GM19395 (cell line): ENCODE results near the gene STIP1.
"Not testable (repeated sequence)": the region's sequence is repeated elsewhere in the genome, so short reads cannot be mapped to it uniquely, and the experiment has no call there.

Experiments used
- ATAC-seq: cut with Tn5 transposase; IDR thresholded peaks from one replicate; pipeline ENCODE4 v1.9.1; 2021; ENCODE audit warnings: mild to moderate bottlenecking, moderate library complexity; ENCODE audit not compliant: unreplicated experiment

The STIP1 gene

DNA sequence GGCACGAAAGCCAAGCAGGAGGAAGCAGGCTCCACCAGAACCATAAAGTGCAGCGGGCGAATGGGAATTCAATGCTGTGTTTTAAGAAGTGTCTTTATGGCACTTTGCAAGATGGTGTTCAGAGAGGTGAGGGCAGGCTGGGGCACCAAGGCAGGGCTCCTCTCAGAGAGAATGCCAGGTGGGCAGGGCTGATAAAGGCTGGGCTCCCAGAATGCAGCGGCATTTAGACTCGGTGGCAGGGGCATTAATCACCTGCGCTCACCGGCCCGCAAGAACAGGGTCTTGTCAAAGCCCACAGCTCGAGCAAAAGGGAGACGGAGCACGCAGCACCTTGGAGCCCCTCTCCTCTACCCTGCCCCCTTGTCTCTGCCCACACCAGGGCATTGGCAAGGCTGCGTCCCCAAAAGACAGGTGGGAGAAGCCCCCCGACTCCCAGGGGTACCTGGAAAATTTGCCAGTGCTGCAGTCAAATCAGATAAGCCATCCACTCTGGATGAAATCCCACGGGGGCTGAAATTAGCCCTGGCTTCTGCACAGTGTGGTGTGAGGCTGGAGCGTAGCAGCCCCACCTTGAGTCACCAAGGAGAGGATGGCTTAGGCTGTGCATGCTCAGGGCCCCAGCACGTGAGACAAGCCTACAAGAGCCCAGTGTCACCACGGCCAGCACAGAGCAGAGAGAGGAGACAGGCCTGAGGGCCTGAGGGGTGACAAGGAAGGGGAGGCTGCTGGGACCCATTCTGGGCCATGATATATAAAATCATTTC, 28.2 kb upstream of the STIP1 start:
- ATAC-seq, result no peak

DNA sequence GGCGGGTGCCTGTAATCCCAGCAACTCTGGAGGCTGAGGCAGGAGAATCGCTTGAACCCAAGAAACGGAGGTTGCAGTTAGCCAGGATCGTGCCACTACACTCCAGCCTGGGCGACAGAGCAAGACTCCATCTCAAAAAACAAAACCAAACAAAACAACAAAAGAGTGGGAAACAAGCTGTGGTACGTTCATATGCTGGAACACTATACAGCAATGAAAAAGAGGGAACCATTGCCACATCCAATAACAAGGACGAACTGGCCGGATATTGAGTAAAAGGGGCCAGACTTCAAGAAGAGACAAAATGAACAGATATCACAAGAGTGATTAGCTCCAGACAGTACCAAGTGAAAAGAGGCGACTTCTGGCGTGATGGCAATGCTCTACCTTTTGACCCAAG, 24.9 kb upstream of the STIP1 start:
- no peak for ATAC-seq

DNA sequence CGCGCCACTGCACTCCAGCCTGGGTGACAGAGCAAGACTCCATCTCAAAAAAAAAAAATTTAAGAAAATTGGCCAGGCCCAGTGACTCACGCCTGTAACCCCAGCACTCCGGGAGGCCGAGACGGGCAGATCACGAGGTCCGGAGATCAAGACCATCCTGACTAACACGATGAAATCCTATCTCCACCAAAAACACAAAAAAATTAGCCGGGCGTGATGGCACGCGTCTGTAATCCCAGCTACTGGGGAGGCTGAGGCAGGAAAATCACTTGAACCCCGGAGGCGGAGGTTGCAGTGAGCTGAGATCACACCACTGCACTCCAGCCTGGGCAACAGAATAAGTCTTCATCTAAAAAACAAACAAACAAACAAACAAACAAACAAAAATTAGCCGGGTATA, 23.2 kb upstream of the STIP1 start:
- not testable (repeated sequence) for ATAC-seq

DNA sequence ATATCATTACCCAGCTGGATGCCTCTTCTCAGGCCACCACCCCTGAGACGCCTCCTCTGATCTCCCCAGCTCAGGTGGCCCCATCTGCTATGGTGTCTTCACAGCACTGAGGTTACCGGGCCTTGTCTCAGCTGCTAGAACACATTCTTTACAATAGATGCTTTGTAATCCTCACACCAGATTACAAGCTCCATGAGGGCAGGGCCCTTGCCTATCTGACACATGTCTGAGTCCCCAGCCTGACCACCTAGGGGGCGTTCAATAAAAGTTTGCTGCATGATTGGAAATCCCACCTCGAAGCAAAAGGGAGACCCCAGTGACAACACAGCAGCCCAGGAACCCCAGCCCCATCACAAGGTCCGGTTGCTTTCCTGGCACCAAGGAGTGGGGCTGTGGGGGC, 22.0 kb upstream of the STIP1 start:
- ATAC-seq, result no peak

DNA sequence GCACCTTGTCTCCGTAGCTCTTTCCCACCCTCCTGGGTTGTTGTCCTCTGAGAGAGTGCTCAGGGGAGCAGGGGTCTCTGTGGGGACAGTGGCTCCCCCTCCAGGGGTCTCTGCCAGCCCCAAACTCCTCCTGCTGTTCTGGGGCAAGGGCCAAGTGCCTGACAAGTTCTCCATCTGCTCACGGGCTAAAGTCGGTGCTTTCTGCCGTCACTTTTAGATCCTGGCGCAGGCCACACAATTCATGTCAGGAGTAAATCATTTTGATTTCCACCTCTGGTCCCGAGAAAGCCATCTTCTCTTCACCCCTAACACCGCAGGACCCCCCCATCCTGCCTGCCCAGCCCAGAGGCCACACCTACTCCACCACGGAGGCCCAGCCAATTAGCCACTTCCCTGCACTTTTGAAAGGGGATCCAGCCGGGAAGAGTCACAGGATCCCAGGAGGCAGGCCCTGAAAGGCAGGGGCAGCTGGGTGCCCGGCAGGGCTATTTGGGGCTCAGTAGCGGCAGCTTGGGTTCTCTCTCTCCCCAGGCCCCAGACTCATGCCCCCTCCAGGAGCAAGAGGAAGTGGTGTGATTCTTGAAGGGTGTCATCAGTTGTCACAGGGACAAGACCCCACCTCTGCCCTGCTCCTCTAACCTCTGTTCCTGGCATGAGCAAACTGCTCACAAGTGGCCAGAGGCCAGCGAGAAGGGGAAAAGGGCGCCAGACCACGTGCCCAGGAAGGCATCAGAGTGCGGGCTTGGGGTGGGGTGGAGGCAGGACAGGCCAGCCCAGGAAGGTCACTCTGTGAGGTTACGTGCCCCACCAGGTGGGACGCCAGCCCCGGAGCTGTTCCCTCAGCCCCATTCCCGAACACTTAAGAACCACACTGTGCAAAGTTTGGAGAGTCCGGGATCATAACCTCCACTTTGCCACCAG, 21.3 kb upstream of the STIP1 start:
- no peak for ATAC-seq

DNA sequence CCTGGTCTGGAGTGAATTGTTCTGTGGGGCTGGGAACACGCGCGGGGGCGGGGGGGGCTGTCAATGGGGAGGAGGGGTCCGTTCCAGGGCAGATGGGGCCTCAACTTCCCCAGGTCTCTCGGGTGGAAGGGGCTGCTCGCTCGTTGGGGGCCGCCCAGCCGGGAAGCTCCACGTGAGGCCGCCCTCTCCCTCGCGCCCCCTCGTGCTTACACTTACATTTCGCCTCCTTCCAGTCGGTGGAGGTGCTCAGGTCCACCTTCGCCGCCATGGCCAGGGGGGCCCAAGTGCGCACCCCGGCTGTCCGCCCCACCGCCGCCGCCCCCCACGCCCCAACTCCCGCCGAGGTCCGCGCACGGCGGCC, 20.5 kb upstream of the STIP1 start:
- peak; percentile 10 for ATAC-seq

DNA sequence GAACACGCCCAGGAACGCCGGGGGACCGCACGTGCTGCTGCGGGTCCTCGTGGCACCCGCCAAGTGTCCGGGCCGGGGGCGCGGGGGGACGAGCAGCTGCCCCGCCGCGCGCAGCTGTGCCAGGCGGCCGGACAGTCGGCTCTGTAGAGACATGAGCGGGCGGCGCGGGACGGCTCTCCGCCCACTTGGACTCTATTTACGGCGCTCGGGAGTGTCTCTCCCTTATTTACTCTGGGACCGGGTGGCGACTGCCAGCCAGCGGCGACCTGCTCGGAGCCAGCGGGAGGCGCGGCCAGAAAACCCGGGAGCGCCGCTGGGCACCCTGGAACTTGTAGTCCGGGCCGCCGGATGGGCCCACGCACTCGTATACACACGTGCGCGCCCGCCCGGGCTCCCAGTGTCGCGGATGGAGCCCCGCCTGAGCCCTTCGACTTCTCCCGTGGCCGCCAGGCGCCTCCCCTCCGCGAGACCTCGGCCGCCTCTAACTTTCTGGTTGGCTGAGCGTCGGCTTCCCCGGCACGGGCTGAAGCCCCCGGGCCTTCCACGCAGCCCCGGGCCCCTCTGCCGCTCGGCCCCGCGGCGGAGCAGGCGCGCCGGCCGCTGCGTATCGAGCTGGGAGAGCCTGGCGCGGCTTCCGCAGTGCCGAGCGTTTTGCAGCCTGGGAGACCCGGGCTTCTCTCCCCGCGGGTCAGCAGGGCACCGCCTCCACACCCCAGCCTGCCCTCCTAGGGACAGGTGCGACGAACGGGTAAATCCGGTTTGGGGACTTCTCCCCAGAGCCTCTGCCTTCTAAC, 19.9 kb upstream of the STIP1 start, which contains the start of gene MACROD1:
MACROD1 (minus strand) TSS at position 272 of the 794 bp plus-strand sequence; CDS start at position 153, 119 bp downstream.
- ATAC-seq, result peak; percentile 74

DNA sequence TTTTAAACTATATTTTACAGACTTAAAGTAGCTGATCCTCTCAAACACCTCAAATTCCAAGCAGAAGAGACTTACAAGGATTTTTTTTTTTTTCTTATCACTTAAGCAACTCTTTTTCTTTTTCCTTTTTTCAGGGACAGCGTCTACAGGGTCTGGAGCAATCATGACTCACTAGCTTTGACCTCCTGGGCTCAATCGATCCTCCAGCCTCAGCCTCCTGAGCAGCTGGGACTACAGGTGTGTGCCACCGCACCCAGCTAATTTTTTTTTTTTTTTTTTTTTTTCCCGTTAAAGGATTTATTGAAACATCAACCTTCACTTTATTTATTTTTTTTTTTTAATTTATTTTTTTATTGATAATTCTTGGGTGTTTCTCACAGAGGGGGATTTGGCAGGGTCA, 15.6 kb upstream of the STIP1 start:
- ATAC-seq, result no peak

DNA sequence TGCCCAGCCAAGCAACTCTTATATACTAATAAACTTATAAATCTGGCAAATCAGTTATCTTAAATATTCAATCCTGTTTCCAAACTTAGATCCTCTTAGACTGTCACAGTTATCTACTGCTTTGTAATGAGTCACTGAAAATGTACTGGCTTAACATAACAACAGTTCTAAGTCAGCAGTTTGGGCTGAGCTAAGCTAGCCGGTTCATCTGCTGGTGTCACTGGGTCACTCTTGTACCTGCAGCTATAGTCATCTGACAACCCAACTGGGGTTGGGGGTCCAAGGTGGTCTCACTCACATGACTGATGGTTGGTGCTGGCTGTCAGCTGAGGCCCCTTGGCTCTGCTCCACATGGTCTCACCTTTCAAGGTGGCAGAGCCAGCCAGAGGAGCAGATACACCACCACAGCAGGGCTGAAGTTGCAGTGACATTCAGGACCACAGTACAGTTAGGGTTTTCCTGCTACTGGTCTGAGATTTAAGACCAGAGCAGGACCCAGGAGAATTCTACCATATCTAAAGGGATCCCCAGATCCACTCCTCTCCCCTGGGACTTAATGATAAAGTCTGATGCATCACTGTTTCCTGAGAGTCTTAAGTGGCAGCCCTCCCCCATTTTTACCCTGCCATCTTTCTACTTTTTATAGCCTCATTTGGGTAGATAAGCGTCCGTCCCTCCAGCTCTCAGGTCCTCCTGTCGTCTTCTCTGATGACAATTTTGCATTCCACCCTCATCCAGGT, 12.2 kb upstream of the STIP1 start:
- no peak for ATAC-seq

DNA sequence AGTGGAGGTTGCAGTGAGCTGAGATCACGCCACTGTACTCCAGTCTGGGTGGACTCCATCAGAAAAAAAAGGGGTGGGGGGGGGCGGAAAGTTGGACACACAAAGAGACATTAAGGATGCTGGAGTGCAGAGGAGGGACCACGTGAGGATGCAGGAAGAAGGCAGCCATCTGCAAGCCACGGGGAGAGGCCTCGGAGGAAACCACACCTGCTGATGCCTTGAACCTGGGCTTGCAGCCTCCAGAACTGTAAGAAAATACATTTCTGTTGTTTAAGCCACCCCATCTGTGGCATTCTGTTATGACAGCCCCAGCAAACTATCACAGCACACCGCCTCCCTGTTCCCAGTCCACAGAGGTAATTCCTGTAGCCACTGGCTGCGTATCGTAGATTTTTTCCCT, 9.2 kb upstream of the STIP1 start:
- ATAC-seq, result no peak

DNA sequence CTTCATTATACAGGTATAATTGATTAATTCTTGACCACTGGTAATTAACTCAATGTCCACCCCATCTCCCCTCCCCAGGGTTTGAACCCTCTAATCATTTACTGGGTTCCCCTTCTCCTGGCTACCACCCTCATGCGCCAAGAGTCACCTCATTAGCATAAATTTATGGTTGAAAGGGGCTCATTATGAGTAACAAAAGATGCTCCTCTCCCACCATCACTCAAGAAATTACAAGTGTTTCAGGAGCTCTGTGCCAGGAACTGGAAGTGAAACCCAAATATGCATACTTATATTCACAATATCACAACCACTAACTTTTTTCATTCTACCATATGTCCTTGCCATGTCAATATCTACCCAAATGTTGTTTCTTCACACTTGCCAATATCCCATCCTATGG, 7.8 kb upstream of the STIP1 start:
- no peak for ATAC-seq

DNA sequence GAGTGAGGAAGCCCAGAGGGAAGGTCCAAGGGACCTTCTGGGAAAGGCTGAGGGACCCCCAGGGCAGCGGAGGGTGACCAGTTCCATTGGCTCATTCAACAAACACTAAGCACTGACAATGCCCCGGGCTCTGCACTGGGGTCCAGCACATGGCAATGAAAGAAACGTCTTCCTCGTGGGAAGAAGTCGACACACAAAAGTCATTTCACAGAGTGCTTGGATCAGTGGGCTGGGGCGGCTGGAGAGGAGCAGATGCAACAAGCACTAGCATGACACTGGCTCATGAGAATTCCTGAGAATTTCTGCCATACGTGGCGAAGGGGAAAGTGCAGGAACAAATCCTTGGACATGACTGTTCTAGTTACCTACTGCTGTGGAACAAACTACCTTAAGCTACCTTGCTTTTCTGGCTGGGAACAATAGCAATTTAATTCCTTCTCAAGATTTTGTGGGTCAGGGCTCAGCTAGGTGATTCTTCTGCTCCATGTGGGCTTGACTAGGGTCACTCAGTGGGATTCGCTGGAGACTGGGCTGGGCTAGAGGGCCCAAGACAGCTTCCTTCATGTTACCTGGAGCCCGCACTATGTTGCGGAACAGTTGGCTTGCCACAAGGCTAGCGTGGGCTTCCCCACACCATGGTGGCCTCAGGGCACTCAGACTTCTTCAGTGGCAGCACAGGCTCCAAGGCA, 6.9 kb upstream of the STIP1 start:
- no peak for ATAC-seq

DNA sequence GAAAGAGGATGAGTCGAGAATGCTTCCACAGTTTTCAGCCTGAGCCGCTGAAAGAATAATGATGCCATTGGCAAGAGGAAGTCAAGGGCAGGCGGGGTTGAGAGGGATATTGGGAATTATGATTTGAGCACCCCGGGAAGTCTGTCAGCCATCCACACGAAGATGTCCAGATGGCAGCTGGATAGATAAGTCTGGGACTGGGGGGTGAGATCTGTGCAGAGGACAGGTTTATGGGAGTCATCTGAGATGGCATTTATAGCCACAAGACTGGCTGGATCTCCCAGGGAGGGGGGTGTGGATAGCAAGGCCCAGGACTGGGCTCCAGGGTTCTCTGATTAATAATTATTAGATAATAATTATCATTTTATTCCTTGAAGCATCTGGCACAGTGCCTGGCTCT, 5.1 kb upstream of the STIP1 start:
- no peak for ATAC-seq

DNA sequence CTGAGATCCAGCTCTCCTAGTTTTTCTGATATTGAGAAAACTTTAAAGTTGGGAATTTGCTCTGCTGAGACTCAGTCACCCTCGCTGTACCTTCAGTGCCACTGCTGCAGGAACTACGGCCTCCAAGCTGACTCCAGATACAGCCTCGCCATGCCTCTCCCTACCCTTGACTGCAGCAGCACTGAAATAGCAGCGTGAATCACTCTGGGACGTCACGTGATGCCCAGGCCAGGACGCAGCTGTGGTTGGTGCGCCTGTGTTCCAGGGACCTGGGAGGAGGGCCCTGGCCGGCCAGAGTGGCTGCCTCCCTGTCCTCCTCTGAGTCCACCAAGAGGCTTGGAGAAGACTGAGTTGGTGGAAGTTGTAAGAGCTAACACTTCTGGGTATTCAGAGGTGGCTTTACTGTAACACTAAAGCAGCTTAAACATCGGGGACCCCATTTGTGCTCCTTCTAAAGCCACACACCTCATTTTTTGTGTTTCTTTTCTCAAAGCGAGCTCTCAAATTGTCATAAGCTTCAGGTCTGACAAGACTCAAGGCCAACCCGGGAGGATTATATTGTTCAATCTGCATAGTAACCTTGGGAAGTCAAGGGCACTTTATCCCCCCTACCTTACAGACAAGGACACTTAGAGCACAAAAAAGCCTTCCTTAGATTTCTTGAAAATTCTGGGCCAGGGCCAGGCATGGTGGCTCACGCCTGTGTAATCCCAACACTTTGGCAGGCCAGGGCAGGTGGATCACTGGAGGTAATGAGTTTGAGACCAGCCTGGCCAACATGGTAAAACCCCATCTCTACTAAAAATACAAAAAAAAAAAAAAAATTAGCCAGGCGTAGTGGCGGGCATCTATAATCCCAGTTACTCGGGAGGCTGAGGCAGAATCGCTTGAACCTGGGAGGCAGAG, 4.2 kb upstream of the STIP1 start:
- ATAC-seq, result no peak

DNA sequence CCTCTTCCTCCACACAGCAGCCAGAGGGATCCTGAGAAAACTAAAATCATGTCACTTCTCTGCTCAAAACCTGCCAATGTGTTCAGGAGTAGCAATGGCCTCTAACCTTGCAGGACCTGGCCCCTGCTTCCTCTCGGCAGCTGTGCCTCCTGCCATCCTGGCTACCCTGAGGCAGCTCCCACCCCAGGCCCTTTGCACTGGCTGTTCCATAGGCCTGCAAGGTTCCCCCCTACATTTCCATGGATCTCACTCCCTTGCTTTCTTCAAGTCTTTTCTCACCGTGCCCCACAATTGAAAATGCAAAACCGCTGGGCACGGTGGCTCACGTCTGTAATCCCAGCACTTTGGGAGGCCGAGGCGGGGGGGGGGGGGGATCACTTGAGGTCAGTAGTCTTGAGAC, 2.1 kb upstream of the STIP1 start:
- no peak for ATAC-seq

DNA sequence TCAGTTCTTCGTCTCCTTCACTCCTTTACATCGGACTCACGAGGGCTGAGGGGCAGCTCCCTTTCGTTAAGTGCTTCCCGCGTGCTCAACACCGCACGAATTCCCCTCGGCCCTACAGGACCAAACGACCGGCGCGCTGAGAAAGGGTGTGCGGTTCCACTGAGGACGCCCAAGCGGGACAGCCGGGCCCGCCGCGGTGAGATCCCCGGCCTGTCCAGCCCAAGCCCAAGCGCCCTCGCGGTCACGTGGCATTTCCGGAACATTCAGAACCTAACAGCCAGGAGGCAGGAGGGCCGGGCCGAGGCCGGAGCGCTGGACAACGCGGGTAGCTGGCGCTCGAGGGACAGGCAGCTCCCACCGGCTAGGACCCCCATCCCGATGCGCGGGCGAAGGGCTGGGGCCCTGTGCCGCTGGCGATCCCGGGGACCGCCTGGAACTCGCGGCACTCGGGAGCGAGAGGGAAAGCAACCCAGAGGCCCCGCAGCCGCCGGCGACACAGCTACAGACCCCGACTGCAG, 737 bp upstream of the STIP1 start:
- peak; percentile 27 for ATAC-seq

DNA sequence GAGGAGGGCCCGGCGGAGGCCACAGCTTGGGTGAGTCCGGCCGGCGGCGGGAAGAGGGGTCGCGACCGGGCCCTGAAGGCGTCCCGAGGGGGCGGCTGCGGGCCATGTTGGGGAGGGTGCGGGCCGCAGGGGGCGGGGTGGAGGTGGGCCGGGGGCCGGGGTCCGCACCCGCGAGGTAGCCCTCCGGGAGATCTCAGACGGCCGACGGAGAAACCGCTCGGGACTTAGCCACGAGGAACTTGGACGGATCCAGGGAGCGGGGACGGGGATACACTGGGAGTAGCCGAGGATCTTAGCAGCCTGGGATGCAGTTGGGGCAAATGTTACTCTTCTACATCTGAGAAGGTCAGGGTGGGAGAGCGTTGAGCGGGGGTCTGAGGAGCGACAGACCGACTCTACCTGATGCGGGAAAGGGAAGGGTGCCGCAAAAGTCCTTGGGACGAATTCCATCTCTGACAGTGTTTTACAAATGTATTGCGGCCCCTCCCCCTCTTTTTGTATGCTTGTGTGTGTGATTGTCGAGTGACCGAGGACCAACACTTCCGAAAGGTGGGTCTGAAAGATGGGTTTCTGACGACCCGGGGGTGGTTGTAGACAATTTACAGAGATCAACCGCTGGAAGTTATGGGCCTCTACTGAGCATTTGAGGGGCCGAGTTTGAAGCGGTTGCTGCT, 658 bp downstream of the STIP1 start:
- ATAC-seq, result no peak

DNA sequence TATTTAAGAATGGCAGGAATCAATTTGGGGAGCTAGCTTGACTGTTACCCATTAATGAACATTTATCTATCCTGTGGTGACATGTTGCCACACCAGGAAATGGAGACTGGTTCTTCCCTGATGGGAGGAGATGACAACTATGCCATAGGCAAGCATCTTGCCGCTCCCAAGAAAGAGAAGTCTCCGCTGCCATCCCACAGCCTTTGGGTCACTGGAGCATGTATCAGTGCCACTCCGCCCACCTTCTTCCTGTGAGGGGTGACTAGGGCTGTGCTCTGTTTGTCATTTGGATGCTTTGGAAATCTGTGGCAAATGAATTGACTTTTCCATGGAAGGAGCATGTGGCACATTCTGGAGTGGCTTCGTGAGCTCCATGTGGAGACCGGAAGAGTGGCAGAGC, 6.5 kb downstream of the STIP1 start:
- no peak for ATAC-seq
